HG03135 (cell line): ENCODE results near the gene CTCF.

Experiments
- ATAC-seq: cut with Tn5 transposase; IDR thresholded peaks from one replicate; pipeline ENCODE4 v1.9.1; 2021; ENCODE audit warnings: mild to moderate bottlenecking, moderate library complexity; ENCODE audit not compliant: unreplicated experiment

Gene CTCF

GRCh38 chr16:67662653-67663010, 100.3 kb downstream of the CTCF start:
- no peak for ATAC-seq

DNA sequence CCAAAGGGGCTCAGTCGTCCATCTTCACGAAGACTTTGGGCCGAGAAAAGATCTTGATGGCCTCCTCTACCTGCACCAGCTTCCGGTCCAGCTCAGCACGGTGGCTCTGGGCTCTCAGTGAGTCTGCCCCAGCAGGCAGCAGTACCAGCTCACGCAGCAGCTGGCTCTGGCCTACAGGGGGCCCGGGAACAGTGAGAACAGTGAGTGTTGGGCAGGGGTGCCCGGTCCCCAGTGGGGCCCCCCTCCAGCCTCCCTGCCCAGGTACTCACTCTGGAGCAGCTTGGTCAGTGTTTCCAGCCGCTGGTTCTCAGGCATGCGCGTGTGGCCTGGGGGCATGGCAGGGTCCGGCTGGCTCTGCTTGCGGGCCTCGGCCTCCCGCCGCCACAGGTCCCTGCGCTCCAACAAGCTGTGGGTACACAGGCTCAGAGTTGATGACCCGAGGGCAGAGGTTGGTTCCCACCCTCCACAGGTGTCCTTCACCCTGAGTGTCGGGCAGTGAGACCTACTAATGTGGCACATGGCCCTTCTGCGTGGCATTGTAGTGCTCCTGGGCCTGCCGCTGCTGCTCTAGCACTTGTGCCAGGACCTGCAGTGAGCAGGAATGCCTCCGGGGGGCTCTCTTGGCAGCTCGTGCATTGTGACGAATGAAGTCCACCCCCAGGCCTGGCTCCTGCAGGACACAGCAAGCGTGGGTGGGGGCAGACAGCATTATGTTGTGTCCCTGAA, 101.0 kb downstream of the CTCF start:
- no peak for ATAC-seq

- ATAC-seq = no peak
Observed at GRCh38 chr16:67663877-67664222, 101.5 kb downstream of the CTCF start.

GRCh38 chr16:67664258-67664657, 101.9 kb downstream of the CTCF start:
- no peak for ATAC-seq

DNA sequence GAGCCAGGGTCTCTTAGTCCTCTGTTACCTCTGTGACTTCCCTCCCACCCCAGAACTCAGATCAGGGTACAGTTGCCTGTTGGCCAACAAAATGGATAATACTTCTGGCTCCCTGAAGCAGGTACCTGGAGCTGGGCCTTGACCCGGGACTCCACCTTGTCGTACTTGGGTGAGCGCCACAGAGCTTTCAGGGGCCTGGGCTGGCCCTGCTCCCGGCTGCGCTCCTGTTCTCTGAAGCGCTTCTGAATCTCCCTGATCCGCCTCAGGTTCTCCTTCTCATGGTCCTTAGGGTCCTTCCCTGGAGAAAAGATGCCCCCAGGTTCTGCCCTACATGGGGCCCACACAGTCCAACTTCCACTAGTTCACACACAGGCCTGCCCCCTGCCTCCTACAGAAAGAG, 102.5 kb downstream of the CTCF start:
- ATAC-seq = no peak

- ATAC-seq = no peak
Observed at GRCh38 chr16:67665598-67665997, 103.3 kb downstream of the CTCF start.

GRCh38 chr16:67666032-67666551, 103.8 kb downstream of the CTCF start:
- no peak for ATAC-seq

DNA sequence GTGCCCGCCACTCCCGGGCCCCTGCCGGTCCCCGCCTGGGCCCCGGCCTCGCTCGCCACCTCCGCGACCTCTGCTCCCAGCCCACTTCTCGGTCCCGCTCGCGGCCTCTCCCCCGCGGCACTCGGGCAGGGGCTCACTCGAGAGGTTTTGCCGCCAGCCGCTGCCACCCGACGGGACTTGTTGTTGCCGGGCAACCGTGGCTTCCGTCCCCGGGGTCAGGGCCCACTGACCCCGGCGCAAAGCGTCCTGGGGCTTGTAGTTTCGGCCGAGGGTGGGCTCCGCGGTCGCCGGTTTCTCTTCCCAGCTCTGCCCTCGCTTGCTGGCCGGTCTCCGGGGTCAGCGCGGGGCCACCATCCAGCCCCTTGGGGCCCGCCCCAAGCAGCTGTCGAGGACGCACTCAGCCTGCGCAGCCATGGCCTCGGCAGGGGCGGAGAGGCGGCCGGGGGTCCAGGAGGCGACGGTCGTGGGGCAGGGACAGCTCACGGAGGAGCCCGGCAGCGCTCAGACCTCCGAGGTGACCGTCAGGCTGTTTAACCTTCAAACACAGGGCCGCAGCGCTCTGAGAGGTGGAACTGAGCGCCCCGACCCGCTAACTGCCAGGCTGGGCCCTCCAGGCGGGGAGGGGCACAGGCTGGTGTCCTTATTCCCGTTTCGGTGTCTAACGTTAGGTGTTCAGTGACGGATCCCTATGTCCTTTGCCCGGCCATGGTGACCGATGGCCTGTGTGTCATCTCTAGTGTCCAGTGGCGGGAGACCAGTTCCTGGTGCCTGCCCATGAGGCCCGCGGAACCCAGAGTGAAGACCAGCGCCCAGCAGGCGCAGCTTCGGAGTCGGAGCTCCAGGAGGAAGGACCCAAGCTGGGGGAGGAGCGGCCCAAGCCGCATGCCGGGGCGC, 104.5 kb downstream of the CTCF start, which contains the start of the genes C16orf86 and ENKD1:
Gene C16orf86 (plus strand): TSS at position 256 of the 894 bp plus-strand sequence. CDS start 157 bp downstream, at position 413.
Gene ENKD1 (minus strand): TSS at position 192 of the 894 bp plus-strand sequence. CDS start 308 bp downstream, outside the sequence.
- peak; percentile 60 for ATAC-seq

DNA sequence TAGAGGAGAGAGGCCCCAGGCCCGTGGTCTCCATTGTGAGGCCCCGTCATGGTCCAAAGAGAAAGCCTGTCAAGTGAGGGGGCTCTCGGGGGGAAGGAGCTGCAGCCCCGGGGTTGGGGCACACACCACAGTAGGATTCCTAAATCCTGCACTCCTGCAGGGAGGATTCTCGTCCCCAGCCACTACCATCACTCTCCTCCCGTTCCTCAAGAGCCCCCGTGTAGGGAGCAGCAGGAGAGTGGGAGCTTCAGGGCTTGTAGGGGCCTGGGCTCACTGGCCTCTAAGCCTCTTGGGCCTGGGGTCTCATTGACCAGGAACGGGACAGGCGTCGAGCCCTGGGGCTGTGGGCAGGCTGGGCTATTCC, 105.1 kb downstream of the CTCF start:
- no peak for ATAC-seq

- peak; percentile 66 for ATAC-seq
Observed at GRCh38 chr16:67667817-67668494, 105.6 kb downstream of the CTCF start.

- ATAC-seq = no peak
Observed at GRCh38 chr16:67668495-67669157, 106.3 kb downstream of the CTCF start.

DNA sequence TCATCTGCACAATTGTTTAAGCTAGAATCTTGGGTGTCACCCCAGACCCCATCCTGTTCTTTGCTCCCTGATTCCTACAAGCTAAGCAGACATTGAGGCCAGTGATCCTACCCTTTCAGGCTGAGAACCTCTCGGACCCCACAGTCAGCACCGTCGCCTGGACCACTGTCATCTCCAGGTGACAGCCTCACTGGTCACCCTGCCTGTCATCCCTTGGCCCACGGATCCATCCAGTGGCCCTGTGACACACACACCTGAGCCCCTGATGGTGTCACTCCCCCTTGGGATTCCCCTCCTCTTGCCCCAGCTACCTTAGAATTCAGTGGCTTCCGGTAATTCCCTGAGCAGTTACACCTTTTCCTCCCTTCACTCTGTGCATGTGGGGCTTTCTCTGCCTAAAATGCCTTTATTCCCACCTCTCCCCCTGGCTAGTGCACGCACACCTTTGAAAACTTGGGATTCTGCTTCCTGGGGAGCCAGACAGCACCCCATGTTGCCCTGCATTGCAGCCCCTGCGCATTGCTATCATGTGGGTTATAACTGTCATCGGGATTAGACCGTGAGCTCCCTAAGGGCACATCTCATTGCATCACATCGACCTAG, 107.3 kb downstream of the CTCF start:
- no peak for ATAC-seq

DNA sequence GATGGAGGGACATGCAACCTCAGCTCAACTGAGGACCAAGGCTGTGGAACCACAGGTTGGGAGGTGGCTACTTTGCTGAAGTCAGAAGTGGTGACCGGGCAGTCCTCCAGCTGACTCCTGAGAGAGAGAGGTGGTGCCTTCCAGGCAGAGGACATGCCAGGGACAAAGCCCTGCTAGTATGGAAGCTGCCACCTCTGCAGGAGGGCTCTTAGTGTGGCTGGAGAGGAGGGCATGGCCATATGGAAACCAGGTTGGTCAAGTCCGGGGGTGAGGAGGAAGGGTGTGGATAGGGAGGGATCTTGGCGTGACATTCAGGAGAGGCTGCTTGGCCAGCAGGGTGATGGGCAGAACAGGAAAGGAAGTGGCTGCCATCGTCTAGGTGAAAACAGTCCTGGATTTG, 110.0 kb downstream of the CTCF start:
- ATAC-seq = no peak

DNA sequence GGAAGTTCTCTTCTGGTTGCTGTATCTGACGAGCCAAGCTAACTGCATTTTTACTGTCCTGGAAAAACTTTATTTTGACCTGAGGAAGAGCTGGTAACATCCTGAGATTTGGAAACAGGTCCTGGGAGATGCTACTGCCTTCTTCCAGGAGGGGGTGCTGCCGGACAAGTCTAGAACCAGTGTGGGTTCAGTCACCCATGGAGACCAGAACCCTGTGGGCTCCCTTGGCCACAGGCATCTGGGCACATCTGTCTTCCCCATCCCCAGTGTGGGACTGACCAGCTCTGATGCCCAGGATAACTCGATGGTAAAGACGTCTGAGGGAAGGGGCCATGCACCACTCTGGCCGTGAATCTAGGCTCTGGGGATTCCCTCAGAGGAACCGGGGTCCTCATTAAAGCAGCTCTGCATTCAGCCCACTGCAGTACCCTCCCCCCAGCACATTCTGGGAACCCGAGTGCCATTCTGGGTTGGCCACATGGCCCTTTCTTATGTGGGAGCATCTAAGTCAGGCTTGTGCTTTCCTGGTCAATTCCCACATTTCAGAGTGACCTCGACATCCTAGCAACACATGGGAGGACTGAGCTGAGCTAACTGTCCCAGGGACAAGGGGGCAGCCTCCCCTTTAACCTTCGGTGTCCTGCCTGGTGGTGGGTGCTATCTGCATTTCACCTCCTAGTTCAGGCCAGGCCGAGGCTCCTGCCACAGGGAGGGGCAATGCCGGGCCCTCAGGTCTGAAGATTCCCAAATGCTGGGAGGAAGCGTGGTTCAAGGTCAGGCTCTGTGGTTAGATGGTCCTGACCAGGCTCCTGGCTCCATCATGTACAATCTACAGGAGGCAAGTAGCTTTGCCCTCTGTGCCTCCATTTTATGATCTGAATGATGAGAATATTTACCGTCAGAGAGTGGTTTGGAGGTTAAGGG, 110.7 kb downstream of the CTCF start:
- ATAC-seq = no peak

GRCh38 chr16:67673712-67674580, 111.6 kb downstream of the CTCF start:
- ATAC-seq = no peak

GRCh38 chr16:67674851-67675578, 112.7 kb downstream of the CTCF start:
- no peak for ATAC-seq

DNA sequence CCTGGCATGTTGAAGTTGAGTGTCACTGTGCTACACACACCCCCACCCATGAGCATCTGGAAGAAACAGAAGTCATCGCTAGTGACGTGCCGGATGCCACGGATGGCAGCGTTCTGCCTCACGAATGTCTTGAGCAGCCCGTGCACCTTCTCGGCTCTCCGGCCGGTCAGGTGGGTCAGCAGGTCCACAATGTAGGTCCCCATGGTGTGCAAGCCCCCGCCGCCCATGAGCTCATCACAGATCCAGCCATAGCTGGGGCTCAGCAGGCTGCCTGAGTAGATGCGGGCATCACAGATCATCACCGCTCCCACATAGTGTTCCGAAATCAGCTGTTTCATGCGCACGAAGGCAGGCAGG, 113.2 kb downstream of the CTCF start:
- no peak for ATAC-seq

- ATAC-seq = no peak
Observed at GRCh38 chr16:67675999-67676398, 113.7 kb downstream of the CTCF start.
